ENCODE data around the gene FLT1.

The FLT1 gene

GRCh38 chr13:28441529-28441928, 53.4 kb downstream of the FLT1 start:
- no peak for DNase-seq (ENCODE audit: low read depth)
- no peak overlapping the region for H3K4me3 ChIP-seq (ENCODE audit: low read depth, low read length)

DNA sequence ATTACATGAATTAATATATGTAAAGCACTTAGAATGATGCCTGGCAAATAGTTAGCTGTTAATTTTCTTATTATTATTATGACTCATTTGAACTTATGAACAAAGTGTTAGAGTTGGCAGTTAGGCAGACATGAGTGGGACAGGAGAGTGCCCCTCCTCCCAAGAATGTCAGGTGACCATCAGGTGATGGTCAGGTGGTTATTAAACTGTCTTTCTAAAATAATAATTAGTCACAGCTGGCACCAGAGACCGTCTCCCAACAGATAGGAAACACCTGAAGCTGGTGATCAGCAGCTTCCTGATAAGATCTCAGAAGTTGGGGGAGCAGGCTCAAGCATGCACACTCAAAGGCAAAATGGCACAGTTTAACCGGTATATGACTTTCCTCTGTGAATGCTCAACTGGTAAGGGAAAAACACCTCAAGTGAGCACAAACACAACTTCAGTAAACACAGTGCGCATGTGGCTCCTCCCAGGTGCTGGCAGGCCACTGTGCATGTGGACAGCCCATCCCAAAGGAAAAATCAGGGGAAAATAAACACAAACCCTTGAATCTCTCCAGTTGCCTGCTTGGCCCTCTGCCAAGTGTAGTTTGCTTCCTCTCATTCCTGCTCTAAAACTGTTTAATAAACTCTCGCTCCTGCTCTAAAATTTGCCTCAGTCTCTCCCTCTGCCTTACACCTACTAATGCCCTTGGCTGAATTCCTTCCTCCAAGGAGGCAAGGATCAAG, 54.0 kb downstream of the FLT1 start:
- H3K4me3 ChIP-seq (ENCODE audit: low read depth, low read length), result no peak overlapping the region
- DNase-seq (ENCODE audit: low read depth), result no peak

DNA sequence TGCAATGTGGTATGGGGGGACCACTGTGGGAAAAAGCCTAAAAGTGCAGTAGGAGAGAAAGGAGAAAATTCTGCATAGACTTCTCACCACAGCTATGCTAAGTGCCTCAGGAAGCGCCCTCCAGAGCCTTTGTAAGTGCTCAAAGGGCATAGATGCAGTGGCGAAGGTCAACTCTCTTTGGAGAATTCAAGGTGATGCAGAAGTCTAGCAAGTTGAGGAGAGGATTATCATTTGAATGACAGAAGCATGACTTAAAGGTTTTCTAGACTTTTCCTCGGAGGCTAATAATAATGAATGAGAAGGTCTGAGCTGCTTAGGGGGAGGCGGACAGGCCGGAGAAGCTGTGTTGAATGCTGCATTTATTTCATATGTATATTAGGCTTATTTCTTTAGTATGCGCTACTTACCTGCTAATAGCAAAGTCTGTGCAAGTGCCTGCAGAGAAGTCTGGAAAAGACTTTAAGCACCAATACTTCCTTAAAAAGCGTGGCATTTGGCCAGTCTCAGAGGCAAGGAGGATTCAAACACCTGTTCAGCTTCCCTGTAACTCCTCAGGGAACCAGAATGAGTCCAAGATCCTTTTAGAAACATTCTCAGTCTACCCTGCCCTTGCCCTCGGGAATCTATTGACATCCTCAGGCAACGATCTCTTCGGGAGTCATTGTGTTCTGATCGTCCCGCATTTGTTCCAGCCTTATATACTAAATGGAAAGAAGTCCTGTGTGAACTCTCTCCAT, 56.2 kb downstream of the FLT1 start:
- no peak overlapping the region for H3K4me3 ChIP-seq (ENCODE audit: low read depth, low read length)
- DNase-seq (ENCODE audit: low read depth), result no peak

DNA sequence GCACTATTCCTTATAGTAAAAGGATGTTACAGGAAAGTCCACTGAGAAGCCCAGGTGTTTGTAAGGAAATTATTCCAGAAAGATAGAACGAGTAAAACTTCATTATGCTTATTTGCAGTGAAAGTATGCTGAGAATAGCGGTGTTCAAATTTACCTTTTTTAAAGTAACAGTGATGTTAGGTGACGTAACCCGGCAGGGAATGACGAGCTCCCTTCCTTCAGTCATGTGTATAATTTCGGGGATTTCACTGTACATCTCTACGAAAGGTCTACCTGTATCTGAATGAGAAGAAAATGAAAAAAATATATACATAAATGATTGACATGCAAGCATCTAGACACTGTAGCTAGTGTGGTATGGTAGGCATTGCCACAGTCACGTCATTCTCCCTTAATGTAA, 56.9 kb downstream of the FLT1 start:
- H3K4me3 ChIP-seq (ENCODE audit: low read depth, low read length), result no peak overlapping the region
- no peak for DNase-seq (ENCODE audit: low read depth)

GRCh38 chr13:28435917-28436316, 59.0 kb downstream of the FLT1 start:
- H3K4me3 ChIP-seq (ENCODE audit: low read depth, low read length), result no peak overlapping the region
- DNase-seq (ENCODE audit: low read depth), result no peak

DNA sequence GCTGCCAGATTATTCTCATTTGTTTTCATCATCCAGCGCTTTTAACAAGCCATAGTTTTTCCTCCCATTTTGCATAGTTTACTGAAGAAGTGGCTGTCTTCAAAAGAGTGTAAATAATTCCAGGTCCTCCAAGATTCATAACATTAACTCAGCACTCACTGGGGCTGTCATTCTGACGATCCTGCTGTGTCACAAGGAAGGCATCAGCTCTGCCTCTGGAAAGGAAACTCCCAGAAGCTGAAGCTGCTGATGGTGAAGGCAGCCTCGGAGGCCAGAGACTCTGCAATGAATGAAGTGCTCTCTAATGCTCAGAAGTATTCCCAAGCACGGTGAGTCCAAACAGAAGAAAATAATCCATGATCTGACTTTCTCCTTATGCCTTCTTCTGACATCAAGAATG, 60.0 kb downstream of the FLT1 start:
- no peak overlapping the region for H3K4me3 ChIP-seq (ENCODE audit: low read depth, low read length)
- no peak for DNase-seq (ENCODE audit: low read depth)

DNA sequence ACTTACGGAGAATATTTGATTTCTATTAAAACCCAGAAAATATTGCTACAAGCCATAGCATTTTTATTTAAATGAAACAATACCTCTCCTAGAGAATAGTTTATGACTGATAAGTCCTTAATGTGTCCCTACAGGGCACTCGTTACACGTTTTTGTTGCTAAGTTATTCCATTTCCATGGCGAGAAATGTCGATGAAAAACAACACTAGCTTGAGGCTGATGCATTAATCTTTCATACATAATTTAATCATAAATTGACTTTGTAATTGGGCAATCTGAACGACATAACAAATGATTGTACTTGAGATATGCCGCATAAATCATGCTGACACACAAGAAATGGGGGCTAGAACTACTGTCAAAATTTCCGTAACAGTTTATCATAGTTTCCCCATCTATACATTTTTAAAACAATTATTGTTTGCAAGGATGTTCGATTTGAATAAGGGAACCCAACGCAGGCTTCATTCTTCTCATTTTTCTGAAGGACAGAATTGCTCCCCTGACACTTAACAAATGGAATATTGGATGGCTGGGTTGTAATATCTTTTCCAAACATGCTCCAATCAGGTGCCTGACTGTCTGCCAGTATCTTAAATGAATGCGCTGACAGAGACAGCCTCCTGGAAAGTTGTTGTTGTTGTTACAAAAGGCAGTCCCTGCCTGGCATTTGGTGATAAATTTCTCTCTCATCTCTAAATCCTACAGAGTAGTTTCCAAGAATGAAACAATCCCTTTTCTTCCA, 61.9 kb downstream of the FLT1 start:
- no peak overlapping the region for H3K4me3 ChIP-seq (ENCODE audit: low read depth, low read length)
- no peak for DNase-seq (ENCODE audit: low read depth)

- DNase-seq (ENCODE audit: low read depth), result no peak
- H3K4me3 ChIP-seq (ENCODE audit: low read depth, low read length), result no peak overlapping the region
Measured at GRCh38 chr13:28429685-28430290, 65.1 kb downstream of the FLT1 start.

DNA sequence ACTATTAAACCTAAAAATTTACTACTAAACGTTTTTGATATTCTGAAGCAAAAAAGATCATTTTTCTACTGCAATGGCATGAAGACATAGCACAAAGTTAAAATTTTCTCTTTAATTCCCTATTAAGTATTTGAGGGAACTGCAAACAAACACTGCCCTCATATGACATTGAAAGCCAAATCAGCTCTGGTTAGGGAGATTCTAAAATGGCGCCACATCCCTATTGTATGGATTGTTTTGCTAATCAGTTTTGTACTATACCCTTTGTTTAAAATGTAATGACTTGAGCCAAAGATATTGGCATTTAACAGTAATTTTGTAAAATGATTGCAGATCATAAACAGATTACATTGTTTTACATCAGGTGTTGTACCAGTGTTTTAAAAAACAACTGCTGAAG, 65.8 kb downstream of the FLT1 start:
- DNase-seq (ENCODE audit: low read depth), result no peak

DNA sequence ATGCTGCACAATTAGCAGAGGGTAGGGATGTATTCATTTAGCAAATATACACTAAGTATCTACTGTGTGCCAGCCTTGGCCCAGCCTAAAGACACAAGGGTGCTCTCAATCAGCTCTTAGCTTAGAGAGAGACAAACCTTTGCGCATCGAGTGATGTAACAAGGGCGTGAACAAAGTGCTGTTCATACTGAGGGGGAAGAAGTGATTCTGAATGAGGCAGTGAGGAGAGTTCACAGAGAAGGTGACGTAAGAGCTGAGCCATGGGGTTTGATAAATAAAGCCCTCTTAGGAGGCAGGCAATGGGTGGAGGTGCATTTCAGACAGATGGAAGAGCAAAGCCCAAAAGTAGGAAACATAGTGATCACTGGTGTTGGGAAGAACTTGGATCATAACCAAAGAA, 68.5 kb downstream of the FLT1 start:
- DNase-seq (ENCODE audit: low read depth), result no peak
- no peak overlapping the region for H3K4me3 ChIP-seq (ENCODE audit: low read depth, low read length)

More for the DNA sequence above, 65.8 kb downstream of the FLT1 start:
- H3K4me3 ChIP-seq (ENCODE audit: low read depth, low read length), result no peak overlapping the region

GRCh38 chr13:28425793-28426192, 69.1 kb downstream of the FLT1 start:
- no peak overlapping the region for H3K4me3 ChIP-seq (ENCODE audit: low read depth, low read length)
- no peak for DNase-seq (ENCODE audit: low read depth)

DNA sequence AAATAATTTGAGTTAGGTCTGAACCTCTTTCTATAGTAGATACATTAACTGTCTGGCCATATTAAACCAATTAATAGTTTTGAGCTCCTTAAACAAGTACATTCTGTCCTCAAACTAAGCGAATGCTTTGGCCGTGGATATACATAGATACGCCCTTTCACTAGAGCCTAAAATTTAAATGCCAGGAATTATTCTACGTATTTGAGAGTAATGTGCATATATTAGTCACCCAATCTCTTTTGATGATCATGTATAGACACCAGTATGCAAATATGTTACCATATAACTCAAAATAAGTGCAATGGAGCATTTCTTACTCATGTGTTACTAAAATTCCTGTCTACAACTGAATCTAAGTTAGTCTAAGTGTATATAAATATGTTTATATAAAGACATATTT, 70.4 kb downstream of the FLT1 start:
- no peak for DNase-seq (ENCODE audit: low read depth)
- H3K4me3 ChIP-seq (ENCODE audit: low read depth, low read length), result no peak overlapping the region

DNA sequence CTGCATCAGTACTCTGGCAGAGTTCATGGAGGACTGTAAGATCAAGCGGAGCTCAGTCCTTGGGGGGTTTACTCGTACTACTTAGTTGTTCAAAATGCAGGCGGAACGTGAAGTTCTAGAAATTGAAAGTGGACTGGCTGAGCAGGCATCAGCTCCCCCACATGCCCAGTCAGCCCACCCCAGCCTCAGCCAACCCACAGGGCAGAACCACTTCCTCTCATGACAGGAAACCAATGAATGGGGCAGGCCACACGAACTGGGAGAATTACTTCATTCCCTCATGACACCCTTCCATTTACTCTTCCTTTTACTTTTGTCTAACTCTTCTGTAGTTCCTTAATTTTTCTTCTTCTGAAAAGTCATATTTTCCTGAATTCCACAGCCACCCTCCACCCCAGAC, 71.9 kb downstream of the FLT1 start:
- DNase-seq (ENCODE audit: low read depth), result no peak
- no peak overlapping the region for H3K4me3 ChIP-seq (ENCODE audit: low read depth, low read length)

DNA sequence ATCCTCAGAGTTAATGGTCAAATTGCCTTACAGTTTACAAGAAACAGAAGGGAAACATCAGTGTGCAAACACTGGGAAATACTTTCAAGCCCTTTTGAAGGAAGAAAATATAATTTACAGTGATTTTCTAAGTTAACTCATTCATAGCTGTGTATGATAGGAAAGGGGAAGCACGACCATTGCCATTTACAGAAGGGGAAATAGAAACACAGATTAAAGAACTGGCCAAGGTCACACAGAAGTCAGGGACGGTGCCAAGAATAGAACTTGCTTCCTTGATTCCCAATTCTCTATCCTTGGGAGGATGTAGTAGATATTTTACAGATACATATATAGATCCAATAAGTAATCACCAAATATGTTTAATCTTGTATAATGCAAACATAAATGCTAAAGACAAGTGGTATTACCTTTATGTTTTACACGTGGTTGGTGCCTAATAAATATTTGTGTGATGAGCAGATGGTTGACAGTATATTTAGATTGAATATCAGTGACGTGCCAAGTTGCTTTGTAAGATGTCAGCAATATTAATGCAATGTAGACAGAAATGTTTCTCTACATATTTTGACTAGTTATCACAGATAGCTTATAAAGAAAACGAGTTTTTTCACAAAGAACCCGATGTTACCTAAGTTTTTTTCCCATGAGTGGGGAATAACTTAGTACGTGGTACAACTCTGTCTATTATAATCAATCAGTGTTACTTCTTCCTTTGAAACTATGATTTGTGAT, 73.1 kb downstream of the FLT1 start:
- no peak for DNase-seq (ENCODE audit: low read depth)

GRCh38 chr13:28420704-28421103, 74.2 kb downstream of the FLT1 start:
- no peak overlapping the region for H3K4me3 ChIP-seq (ENCODE audit: low read depth, low read length)
- no peak for DNase-seq (ENCODE audit: low read depth)

More for the DNA sequence above, 73.1 kb downstream of the FLT1 start:
- H3K4me3 ChIP-seq (ENCODE audit: low read depth, low read length), result no peak overlapping the region

GRCh38 chr13:28415994-28416421, 78.9 kb downstream of the FLT1 start:
- no peak for DNase-seq (ENCODE audit: low read depth)
- H3K4me3 ChIP-seq (ENCODE audit: low read depth, low read length), result no peak overlapping the region

DNA sequence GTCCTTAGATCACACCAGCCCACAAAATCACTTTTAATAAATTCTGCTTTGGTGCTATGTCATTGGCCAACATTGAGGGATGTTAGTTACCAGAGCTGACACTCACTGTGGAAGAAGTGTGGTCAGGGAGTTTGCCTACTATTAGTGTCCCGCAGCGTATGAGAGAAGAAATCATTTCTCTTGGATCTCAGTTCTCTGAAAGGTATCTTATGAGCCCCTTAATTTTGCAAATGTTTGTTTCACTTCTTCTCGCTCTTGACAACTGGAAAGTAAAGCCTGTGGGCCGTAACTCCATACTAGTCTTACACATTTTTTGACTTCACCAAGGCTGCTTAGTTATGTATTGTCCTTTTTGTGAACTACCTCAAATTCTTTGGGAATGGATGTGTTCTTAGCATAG, 80.9 kb downstream of the FLT1 start:
- H3K4me3 ChIP-seq (ENCODE audit: low read depth, low read length), result no peak overlapping the region
- DNase-seq (ENCODE audit: low read depth), result no peak

DNA sequence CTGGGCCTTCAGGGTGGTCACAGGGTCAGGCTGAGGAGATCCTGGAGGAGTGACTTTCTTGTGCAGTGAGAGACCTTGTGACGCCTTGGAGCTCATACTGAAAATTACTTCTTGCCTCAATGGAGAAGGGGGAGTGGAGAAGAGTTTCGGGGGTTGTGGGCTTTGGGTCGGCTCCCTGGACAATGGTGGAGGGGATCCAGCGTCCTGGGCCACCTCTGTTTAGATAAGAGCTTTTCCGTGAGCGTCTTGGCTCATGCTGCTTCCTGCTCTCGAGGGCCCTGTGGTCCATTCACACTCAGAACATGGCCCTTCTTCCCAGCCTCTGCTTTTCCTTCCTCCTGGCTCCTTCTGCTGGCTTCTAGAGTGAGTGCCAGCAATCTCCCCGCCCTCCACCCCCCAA, 81.9 kb downstream of the FLT1 start:
- no peak overlapping the region for H3K4me3 ChIP-seq (ENCODE audit: low read depth, low read length)
- DNase-seq (ENCODE audit: low read depth), result no peak

GRCh38 chr13:28411831-28412353, 83.0 kb downstream of the FLT1 start:
- no peak overlapping the region for H3K4me3 ChIP-seq (ENCODE audit: low read depth, low read length)
- DNase-seq (ENCODE audit: low read depth), result no peak

Measured in skeletal muscle cell (primary cell).